ENCODE measurements around the gene CIRBP. TPM values are rescaled to one million over a fixed set of nuclear protein-coding genes. Genes with fewer than 3 reads are reported as not detected.
A peak's percentile ranks its signal among the peaks of the same experiment; 100 is the strongest.

The CIRBP gene
- total and polyA plus RNA-seq, 9 of the 15 experiments (the other 6 are each of a cell fraction or from before 2014, with no cell fraction given): 20.5 to 327 (median 176) TPM

DNA sequence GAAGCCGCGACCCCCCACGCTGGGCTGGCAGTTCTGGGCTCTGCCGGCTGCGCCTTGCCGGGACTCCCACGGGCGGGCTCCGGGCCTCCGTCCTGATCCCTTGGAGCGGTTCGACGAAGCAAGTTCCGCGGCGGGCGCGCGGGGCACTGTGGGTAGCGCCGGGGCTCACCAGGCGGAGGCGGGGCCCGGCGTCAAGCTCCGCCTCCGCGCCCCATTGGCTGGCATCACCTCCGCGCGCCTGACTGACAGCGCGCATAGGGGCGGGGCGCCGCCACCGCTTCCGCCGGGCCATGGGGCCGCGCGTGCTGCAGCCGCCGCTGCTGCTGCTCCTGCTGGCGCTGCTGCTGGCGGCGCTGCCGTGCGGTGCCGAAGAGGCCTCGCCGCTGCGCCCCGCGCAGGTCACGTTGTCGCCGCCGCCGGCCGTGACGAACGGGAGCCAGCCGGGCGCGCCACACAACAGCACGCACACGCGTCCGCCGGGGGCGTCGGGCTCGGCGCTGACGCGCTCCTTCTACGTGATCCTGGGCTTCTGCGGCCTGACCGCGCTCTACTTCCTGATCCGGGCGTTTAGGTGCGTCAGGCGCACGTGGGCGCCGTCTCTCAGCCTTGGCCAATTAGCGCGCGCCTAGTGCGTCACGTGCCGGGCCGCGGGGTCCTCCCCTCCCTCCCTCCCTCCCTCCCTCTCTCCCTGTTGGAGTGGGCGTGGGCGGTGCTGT is 6.3 kb downstream of the CIRBP start, which contains the start of gene FAM174C (continued):
- TF ChIP-seq SP1 (CRISPR knock-in tag; IDR thresholded peaks at IDR 0.05) (peak; percentile 80), ZKSCAN1 (IDR thresholded peaks at IDR 0.05; ENCODE audit: low read depth, low read length) (no peak), ZNF785 (CRISPR knock-in tag; IDR thresholded peaks at IDR 0.05) (no peak), ZNF174 (CRISPR knock-in tag; IDR thresholded peaks at IDR 0.05) (no peak), ELF4 (CRISPR knock-in tag; IDR thresholded peaks at IDR 0.05) (peak; percentile 49; the same call in 1 of the 2 replicates), ETV5 (CRISPR knock-in tag; IDR thresholded peaks at IDR 0.05; ENCODE audit: low read depth) (peak; percentile 0; the same call in 1 of the 2 replicates), BMI1 (IDR thresholded peaks at IDR 0.05; ENCODE audit: low read length) (no peak), BHLHE40 (IDR thresholded peaks at IDR 0.05; ENCODE audit: low read length) (peak; percentile 95), JUND (IDR thresholded peaks at IDR 0.05; ENCODE audit: borderline replicate concordance, low read depth, low read length) (peak; percentile 37), JUND (tag; IDR thresholded peaks at IDR 0.05; ENCODE audit: borderline replicate concordance, low read depth, low read length) (no peak; the same call in 2 of the 3 replicates)
- TF ChIP-seq, protein P1, sequence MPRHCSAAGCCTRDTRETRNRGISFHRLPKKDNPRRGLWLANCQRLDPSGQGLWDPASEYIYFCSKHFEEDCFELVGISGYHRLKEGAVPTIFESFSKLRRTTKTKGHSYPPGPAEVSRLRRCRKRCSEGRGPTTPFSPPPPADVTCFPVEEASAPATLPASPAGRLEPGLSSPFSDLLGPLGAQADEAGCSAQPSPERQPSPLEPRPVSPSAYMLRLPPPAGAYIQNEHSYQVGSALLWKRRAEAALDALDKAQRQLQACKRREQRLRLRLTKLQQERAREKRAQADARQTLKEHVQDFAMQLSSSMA (CRISPR knock-in tag; IDR thresholded peaks at IDR 0.05): peak; percentile 62; the same call in 1 of the 2 replicates
- TF ChIP-seq, protein P2, sequence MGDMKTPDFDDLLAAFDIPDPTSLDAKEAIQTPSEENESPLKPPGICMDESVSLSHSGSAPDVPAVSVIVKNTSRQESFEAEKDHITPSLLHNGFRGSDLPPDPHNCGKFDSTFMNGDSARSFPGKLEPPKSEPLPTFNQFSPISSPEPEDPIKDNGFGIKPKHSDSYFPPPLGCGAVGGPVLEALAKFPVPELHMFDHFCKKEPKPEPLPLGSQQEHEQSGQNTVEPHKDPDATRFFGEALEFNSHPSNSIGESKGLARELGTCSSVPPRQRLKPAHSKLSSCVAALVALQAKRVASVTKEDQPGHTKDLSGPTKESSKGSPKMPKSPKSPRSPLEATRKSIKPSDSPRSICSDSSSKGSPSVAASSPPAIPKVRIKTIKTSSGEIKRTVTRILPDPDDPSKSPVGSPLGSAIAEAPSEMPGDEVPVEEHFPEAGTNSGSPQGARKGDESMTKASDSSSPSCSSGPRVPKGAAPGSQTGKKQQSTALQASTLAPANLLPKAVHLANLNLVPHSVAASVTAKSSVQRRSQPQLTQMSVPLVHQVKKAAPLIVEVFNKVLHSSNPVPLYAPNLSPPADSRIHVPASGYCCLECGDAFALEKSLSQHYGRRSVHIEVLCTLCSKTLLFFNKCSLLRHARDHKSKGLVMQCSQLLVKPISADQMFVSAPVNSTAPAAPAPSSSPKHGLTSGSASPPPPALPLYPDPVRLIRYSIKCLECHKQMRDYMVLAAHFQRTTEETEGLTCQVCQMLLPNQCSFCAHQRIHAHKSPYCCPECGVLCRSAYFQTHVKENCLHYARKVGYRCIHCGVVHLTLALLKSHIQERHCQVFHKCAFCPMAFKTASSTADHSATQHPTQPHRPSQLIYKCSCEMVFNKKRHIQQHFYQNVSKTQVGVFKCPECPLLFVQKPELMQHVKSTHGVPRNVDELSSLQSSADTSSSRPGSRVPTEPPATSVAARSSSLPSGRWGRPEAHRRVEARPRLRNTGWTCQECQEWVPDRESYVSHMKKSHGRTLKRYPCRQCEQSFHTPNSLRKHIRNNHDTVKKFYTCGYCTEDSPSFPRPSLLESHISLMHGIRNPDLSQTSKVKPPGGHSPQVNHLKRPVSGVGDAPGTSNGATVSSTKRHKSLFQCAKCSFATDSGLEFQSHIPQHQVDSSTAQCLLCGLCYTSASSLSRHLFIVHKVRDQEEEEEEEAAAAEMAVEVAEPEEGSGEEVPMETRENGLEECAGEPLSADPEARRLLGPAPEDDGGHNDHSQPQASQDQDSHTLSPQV (IDR thresholded peaks at IDR 0.05): peak; percentile 77
- TF ChIP-seq, protein P3, sequence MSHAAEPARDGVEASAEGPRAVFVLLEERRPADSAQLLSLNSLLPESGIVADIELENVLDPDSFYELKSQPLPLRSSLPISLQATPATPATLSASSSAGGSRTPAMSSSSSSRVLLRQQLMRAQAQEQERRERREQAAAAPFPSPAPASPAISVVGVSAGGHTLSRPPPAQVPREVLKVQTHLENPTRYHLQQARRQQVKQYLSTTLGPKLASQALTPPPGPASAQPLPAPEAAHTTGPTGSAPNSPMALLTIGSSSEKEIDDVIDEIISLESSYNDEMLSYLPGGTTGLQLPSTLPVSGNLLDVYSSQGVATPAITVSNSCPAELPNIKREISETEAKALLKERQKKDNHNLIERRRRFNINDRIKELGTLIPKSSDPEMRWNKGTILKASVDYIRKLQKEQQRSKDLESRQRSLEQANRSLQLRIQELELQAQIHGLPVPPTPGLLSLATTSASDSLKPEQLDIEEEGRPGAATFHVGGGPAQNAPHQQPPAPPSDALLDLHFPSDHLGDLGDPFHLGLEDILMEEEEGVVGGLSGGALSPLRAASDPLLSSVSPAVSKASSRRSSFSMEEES (CRISPR knock-in tag; IDR thresholded peaks at IDR 0.05): peak; percentile 90
- TF ChIP-seq, protein P4, sequence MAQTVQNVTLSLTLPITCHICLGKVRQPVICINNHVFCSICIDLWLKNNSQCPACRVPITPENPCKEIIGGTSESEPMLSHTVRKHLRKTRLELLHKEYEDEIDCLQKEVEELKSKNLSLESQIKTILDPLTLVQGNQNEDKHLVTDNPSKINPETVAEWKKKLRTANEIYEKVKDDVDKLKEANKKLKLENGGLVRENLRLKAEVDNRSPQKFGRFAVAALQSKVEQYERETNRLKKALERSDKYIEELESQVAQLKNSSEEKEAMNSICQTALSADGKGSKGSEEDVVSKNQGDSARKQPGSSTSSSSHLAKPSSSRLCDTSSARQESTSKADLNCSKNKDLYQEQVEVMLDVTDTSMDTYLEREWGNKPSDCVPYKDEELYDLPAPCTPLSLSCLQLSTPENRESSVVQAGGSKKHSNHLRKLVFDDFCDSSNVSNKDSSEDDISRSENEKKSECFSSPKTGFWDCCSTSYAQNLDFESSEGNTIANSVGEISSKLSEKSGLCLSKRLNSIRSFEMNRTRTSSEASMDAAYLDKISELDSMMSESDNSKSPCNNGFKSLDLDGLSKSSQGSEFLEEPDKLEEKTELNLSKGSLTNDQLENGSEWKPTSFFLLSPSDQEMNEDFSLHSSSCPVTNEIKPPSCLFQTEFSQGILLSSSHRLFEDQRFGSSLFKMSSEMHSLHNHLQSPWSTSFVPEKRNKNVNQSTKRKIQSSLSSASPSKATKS (CRISPR knock-in tag; IDR thresholded peaks at IDR 0.05): no peak
- TF ChIP-seq, protein P5, sequence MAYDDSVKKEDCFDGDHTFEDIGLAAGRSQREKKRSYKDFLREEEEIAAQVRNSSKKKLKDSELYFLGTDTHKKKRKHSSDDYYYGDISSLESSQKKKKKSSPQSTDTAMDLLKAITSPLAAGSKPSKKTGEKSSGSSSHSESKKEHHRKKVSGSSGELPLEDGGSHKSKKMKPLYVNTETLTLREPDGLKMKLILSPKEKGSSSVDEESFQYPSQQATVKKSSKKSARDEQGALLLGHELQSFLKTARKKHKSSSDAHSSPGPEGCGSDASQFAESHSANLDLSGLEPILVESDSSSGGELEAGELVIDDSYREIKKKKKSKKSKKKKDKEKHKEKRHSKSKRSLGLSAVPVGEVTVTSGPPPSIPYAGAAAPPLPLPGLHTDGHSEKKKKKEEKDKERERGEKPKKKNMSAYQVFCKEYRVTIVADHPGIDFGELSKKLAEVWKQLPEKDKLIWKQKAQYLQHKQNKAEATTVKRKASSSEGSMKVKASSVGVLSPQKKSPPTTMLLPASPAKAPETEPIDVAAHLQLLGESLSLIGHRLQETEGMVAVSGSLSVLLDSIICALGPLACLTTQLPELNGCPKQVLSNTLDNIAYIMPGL (CRISPR knock-in tag; IDR thresholded peaks at IDR 0.05): peak; percentile 40
- TF ChIP-seq, protein P6, sequence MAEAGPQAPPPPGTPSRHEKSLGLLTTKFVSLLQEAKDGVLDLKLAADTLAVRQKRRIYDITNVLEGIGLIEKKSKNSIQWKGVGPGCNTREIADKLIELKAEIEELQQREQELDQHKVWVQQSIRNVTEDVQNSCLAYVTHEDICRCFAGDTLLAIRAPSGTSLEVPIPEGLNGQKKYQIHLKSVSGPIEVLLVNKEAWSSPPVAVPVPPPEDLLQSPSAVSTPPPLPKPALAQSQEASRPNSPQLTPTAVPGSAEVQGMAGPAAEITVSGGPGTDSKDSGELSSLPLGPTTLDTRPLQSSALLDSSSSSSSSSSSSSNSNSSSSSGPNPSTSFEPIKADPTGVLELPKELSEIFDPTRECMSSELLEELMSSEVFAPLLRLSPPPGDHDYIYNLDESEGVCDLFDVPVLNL (CRISPR knock-in tag; IDR thresholded peaks at IDR 0.05; ENCODE audit: low read depth): no peak

Measured in K562 (cell line).